Activated T-cell treated with anti-CD3 and anti-CD28 coated beads for 4 hours (primary cell): Measurements from ENCODE around the gene CST8.
"Not testable (repeated sequence)": the region's sequence is repeated elsewhere in the genome, so short reads cannot be mapped to it uniquely, and the experiment has no call there.

Experiments
- DNase-seq: peaks from one replicate; pipeline ENCODE4 v3.0.0-alpha.2; 2020

CST8 gene, protein sequence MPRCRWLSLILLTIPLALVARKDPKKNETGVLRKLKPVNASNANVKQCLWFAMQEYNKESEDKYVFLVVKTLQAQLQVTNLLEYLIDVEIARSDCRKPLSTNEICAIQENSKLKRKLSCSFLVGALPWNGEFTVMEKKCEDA

DNA sequence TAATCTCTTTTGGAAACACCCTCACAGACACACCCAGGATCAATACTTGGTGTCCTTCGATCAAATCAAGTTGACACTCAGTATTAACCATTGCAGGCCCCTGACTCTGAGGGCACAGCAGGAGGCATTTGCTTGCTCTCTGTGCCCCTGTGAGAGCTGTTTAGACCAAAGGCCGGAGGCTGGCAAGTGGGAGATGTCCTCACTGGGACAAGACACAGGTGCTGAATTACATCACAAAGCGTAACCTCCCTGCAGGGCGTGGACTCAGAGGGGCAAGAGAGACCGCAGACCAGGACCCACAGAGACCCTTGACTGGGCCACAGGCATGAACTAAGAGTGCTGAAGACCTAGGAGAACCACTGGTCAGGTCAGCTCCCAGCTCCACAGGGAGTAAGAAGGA lies at the start of gene CST8:
Gene CST8, plus strand, starts transcription at position 301 of the 400 bp plus-strand sequence. CDS start 551 bp downstream, outside the sequence.
- DNase-seq, result no peak

DNA sequence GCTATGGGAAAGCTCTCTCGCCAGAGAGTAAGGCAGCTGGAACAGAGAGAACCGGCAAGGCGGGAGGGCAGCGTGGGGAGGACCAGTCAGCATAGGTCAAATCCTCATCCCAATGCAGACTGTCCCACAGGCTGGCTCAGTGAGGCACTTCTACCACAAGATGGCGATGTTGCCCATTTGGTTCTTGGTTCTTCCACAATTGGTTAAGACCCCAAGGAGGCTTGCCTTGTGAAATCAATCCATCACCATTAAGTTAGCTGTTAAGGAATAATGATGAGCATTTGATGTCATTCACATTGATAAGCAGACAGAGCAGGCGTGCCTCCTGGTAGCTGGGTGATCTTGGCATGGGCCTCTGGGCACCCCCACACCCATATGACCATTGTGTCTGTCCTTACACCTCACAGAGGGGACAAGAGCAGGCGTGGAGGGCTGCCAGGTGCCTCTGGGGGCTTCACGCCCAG lies 49.0 kb upstream of the CST8 start:
- DNase-seq, result peak; percentile 51

DNA sequence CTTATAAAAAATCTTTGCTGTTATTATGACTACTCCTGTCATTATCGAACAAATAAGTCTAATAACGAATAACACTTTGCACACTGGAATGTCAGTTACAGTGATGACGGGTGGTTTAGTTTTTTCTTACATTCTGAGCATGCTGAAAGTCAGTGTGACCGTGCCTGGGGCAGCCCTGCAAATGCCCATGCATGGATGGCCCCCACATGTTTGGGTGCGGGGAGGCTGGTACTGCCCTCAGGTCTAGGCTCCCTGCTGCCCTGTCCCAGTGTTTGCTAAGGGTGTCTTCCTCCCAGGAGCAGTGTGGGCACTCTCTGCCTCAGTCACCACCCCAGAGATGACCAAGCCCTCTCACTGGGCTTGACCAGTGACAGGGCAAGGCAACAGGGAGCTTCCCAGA lies 48.5 kb upstream of the CST8 start:
- no peak for DNase-seq

DNA sequence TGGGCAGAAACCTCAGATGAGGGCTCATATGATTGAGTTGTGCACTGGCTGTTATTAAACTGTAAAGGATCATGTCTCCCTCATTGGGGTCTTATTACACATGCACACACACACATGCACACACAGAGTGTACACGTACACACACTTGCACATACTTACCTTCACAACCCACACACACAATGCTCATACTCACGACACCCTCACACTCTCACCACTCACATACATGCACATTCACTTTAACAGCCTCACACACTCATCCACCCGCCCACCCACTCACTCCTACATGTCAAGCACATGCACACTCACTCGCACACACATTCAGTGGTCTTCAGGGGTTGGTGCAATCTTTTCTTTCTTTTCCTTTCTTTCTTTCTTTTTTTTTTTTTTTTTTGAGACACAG lies 46.1 kb upstream of the CST8 start:
- DNase-seq, result no peak

DNA sequence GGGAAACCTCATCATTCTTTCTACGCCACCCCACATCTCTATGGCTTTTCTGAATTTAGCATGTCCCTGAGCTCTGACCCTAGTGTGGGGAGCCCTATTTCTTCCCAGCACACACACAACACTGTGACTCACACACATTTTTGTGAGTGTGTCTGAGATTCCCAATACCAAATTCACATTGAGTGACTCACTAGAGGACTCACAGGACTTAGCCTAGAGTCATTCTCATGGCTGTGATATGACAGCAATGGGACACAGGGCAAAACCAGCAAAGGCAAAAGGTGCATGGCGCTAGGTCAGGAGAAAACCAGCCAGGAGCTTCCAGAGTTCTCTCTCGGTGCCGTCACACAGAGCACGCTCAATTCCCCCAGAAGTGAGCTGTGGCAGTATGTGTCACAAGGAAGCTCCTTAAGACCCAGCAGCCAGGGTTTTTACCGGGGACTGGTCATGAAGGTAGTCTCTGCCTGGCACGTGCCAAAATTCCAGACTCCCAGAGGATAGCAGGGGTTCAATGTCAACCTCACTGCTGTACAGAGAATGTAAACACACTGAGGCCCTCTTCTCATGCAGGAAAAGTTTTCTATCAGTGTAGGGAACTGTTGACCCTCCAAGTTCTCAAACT lies 45.2 kb upstream of the CST8 start:
- DNase-seq, result no peak

DNA sequence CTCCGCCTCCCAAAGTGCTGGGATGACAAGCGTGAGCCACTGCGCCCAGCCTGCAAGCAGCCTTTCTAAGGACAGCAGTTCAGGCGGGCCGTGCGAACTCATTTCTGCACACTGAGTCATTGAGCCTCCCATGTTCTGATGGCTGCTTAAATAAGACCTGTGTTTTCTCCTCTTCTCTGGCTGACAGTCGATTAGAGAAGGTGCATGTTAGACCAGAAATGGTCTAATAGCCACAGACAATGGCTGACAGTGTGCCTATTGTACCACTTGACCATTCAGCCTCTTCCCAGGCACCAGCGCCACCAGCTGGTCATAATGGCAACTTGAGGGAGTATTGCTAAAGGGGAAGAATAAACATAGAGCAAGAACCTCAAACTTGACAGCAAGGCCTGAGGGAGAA lies 44.4 kb upstream of the CST8 start:
- no peak for DNase-seq

DNA sequence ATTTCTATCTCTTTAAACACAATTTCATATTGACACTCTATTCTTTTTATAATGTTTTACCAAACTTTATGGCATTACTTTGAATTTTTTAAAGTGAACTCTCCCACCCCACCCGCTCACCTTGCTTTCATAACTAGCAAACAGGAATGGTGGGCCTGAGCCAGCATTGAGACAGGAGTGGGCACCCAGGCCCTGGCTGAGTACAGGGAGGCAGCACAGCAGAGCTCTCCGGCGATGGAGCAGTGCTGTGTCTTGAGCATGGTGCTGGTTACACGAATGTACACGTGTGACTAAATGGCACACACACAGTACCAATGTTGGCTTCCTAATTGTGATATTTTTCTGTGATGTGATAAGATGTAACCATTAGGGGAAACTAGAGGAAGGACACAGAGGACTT lies 42.8 kb upstream of the CST8 start:
- no peak for DNase-seq

DNA sequence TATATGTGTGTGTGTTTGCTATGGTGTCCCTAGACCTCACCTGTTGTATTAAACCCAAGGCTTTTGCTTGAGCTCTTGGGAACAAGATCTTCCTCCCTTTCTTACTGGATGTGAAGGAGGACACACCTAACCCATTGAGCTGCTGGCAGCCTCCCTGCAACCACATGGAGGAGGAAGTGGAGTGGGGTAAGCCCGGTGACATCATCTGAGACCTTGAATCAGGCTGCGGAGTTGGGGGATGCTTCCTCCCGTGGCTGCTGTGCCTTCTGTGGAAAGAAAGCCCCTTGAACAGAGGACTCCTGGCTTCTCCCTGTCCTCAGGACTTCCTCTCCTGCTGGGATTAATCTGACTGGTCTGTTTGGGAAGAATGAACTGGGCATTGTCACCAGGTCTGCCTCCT lies 41.5 kb upstream of the CST8 start:
- no peak for DNase-seq

DNA sequence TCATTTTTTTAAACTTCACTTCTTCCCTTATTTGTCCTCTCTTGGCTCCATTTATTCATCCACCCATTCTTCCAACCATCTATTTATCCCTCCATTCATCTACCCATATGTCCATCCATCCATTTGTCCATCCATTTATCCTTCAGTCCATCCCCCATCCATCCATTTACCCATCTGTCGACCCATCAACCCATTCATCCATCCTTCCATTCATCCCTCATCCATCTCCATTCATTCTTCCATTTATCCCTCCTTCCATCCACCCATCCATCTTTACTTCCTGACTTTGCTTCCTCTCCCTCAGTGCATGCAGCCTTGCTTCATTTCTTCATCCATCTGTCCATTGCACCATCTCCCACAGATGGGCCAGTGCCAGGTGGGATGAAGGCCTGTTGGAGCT lies 40.0 kb upstream of the CST8 start:
- DNase-seq, result no peak

DNA sequence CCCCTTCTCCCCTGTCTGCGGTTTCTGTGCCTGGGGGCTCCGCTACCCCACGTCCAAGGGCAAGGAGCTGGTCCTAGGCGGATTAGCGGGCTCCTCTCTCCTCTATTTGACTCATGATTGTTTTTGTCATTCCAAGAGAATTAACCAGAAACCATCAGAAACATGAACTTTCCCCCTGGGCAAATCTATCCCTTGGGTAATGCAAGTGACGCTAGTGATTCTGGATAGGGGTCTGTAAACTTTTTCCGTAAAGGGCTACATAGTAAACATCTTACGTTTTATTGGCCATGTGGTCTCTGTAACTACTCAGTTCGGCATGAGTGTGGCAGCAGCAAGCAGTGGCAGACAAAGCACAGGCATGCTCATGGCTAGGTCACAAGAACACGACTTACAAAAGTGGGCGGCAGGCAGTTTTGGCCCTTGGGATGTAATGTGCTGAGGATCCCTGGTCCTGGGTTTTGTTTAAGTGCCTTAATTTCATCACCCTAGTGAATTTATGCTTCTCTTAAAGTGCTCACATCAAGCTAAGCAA lies 38.9 kb upstream of the CST8 start:
- no peak for DNase-seq

DNA sequence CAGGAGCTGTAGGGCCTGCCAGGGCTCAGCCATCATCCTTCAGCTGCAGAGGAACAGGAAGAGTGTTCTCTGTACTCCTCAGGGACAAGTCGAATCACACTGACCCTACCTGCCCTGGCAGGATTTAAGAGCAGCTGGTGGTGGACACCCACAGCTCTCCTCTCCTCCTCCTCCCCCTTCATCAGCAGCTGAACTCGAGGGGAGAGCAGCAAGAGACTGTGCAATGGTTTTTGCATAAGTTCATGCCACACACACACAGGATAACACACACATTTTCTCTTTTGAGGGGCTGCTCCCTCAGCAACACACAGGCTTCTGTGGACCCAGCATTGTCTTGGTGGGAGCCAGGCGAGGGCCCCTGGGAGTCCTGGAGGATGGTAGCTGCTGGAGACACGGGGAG lies 38.1 kb upstream of the CST8 start, which contains the start of gene CST11:
Gene CST11, minus strand, starts transcription at position 101 of the 400 bp plus-strand sequence. Its CDS starts 65 bp downstream, at position 36.
- DNase-seq, result no peak

DNA sequence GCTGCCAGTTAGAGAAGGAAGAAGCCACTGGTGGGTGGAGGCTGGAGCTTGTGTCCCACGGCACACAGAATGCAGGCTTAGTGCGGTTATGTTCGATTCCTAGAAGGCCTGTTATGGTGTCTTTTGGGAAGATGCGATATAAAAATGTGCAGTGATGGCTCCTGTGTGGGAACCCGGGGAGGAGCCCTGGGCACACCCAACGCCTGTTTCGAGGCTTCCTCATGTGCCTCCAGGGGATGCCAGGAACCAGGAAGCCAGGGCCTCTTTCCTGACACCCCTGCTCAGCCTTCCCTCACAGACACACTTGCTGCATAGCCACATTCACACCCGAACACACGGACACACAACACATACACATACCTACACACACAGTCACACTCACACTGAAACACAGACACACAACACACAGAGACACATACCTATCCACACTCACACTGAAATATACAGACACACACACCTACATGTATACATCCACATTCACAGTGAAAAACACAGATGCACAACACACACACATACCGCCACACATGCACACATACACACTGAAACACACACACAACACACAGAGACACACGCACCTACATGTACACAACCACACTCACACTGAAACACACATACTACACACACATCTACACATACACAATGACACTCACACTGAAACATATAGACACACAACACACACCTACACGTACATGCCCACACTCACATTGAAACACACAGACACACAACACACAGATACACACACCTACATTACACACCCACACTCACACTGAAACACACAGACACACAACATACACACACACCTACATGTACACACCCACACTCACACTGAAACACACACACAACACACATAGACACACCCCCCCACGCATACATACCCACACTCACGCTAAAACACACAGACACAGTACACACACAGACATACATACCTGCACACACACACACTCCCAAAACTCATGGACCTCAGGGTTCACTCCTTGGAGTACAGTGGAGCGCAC lies 37.1 kb upstream of the CST8 start:
- no peak for DNase-seq

DNA sequence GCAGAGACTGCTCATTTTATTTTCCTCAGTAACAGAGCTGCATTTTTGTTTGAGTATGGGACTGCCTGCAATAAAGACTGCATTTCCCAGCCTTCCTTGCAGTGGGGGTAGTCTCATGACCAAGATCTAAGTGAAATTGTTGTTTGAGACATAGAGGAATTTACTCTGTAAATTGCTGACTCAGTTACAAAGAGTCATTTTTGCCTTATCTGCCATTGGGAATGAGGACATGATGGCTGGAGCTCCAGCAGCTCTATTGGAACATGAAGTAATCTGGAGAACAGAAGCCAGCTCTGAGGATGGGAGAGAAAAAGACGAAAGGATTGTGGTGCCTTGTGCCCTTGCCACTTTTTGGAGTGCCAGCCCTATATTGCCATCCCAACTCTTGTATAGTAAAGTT lies 36.1 kb upstream of the CST8 start:
- DNase-seq, result no peak

DNA sequence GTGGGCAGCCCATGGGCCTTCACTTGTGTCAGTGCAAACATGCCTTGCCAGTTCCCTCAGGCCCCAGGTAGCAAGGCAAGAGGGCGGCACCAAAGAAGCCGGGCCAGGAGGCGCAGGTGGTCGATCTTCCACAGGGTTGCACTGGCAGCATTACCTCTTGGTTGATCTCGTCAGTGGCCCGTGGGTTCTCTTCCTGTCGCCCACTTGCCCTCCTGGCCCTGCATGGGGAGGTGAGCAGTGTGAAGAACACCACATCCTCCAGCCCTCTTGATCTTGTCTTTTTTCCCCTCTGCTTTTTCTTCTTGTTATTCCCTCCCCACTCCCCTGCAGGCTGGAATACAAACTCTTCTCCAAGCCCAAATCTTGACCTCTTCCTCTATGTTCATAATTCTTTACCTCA lies 35.3 kb upstream of the CST8 start:
- no peak for DNase-seq

DNA sequence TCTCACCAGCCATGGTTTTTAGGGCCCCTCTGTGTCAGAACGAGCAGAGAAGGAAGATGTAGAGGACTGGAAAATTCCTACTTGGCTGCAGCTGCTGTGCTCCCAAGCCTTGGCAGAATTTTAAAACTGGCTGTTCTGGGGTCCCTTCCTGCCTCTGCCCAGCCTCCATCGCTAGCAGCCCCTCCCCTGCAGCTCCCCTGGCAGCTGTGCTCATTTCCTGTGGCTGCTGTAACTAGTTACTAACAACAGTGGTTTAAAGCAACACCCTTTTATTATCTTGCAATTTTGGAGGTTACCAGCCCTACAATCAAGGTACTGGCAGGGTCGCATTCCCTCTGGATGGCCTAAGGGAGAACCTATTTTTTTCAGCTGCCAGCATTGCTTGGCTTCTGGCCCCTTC lies 34.5 kb upstream of the CST8 start:
- DNase-seq, result no peak

DNA sequence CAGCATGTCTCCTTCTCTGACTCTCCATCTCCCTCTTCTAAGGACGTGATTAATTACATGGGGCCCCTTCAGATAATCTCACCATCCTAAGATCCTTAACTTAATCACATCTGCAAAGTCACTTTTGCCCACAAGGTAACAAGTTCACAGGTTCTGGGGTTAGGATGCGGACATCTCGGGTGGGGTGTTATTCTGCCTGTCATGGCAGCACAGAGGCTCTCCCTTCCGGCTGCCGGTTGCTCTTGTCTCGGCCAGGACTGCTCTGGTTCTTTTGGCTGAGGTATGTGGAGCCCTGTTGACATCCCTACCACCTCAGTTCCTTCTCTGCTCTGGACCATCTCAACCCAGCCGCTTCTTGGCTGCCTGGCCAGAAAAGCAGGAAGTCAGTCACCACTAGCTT lies 34.0 kb upstream of the CST8 start:
- no peak for DNase-seq

DNA sequence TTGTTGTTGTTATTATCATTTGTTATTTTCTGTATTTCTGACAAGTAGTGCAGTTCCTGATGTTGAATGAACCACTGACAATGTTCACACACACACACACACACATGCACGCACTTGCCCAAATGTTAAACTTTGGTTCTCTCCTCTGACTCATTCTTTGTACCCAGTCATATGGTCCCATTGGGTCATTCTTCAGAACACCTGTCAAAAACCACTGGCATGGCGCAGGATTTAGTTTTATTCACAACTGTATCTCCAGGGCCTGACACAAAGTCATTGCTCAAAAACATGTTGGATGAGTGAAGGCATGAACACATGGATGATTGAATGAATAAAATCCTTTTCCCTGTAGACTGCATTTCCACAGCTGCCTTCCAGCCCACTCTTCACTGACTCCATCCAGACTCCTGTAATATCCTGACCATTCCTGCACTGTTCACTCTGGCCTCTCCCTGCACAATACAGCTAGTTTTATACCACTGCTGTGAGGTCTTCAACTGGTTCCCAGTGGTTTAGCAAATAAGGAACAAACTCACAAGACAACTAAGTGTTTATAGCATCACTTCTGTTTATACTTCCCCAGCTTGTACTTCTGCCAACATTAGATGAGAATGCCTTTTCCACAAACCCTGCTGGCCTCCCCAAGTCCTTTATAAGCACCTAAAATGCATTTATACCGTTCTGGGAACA lies 31.3 kb upstream of the CST8 start:
- no peak for DNase-seq

DNA sequence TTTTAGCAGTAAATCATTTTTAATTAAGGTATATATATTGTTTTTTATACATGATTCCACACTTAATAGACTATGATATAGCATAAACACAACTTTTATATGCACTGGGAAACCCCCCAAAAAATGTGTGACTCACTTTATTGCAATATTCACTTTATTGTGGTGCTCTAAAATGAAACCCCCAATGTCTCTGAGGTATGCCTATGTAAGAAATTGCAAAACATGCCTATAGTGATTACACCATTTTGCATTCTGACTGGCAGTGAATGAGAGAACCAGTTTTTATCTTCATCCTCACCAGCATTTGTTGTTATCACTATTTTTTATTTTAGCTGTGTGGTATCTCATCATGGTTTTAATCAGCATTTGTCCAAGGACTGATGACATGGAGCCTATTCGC lies 29.7 kb upstream of the CST8 start:
- DNase-seq, result no peak

DNA sequence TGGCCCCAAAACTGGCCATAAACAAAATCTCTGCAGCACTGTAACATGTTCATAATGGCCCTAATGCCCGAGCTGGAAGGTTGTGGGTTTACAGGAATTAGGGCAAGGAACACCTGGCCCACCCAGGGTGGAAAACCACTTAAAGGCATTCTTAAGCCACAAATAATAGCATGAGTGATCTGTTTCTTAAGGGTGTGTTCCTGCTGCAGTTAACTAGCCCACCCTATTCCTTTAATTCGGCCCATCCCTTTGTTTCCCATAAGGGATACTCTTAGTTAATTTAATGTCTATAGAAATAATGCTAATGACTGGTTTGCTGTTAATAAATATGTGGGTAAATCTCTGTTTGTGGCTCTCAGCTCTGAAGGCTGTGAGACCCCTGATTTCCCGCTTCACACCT lies 24.0 kb upstream of the CST8 start:
- DNase-seq, result not testable (repeated sequence)

DNA sequence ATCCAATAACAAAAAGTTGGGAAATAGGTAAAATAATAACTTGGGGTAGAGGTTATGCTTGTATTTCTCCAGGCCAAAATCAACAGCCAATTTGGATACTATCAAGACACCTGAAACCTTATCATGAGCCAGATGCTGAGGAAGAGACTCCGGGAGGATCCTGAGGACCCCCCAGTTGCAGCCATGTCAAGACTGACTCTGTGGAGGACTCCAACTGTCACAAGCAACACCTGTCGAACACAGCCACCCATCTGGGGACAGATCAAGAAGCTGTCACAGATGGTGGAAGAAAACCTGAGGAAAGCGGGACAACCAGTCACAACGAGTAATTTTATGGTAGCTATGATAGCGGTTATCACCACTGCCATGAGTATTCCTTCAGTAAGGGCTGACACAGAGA lies 18.6 kb upstream of the CST8 start:
- not testable (repeated sequence) for DNase-seq

DNA sequence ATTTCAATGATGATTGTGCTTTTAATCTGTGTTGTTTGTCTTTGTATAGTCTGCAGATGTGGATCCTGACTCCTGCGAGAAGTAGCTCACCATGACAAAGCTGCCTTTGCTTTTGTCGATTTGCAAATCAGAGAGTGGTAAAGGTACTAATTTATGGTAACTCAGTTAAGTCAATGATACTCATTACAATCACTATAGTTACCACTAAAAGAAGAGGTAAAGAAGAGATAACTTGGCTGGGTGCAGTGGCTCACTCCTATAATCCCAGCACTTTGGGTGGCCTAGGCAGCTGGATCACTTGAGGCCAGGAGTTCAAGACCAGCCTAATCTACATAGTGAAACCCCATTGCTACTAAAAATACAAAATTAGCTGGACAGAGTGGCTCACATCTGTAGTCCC lies 17.6 kb upstream of the CST8 start:
- not testable (repeated sequence) for DNase-seq

DNA sequence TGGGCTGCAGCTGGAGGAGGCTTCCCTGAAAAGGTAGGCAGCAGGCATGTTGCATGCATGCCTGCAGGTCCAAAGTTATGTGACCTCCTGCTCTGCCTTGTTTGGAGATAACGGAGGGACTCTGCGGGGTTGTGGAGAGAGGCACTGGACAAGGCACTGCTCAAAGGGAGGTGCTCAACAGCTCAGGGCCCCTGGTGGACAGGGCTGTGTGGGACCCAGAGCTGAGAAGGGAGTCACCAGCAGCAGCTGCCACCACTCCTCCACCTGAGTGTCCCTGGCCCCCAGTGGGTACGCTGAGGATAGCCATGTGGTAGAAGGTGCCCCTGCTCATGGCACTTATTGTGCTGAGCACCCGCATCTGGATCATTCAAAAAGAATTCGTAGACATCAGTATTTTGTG lies 15.5 kb upstream of the CST8 start:
- no peak for DNase-seq
